GM18517 (cell line): ENCODE results near the gene CIDEB.
"Not testable (repeated sequence)": the region's sequence is repeated elsewhere in the genome, so short reads cannot be mapped to it uniquely, and the experiment has no call there.

Experiments
- ATAC-seq: cut with Tn5 transposase; IDR thresholded peaks from one replicate; pipeline ENCODE4 v1.9.1; 2021; ENCODE audit warnings: mild to moderate bottlenecking, moderate library complexity; ENCODE audit not compliant: unreplicated experiment

Gene CIDEB

GRCh38 chr14:24332268-24332993 is 24.7 kb upstream of the CIDEB start:
- ATAC-seq, result peak; percentile 75

- peak; percentile 8 for ATAC-seq
These were observed 24.0 kb upstream of the CIDEB start for GRCh38 chr14:24331731-24332267.

GRCh38 chr14:24330973-24331674 is 23.3 kb upstream of the CIDEB start:
- ATAC-seq, result no peak

GRCh38 chr14:24329736-24330135 is 22.0 kb upstream of the CIDEB start:
- ATAC-seq, result no peak

GRCh38 chr14:24329073-24329663 is 21.4 kb upstream of the CIDEB start:
- no peak for ATAC-seq

GRCh38 chr14:24327914-24328313 is 20.1 kb upstream of the CIDEB start:
- ATAC-seq, result not testable (repeated sequence)

- ATAC-seq, result no peak
These were observed 19.5 kb upstream of the CIDEB start for GRCh38 chr14:24327303-24327702.

GRCh38 chr14:24325963-24326362 is 18.2 kb upstream of the CIDEB start:
- no peak for ATAC-seq

- ATAC-seq, result no peak
These were observed 17.3 kb upstream of the CIDEB start for GRCh38 chr14:24325041-24325530.

GRCh38 chr14:24324024-24324423 is 16.2 kb upstream of the CIDEB start:
- no peak for ATAC-seq

GRCh38 chr14:24323341-24323740 is 15.6 kb upstream of the CIDEB start:
- no peak for ATAC-seq

GRCh38 chr14:24322672-24323071 is 14.9 kb upstream of the CIDEB start:
- ATAC-seq, result no peak

- no peak for ATAC-seq
These were observed 13.6 kb upstream of the CIDEB start for GRCh38 chr14:24321212-24321975.

GRCh38 chr14:24317141-24317928 is 9.6 kb upstream of the CIDEB start:
- no peak for ATAC-seq

GRCh38 chr14:24316597-24316950 is 8.8 kb upstream of the CIDEB start:
- no peak for ATAC-seq

GRCh38 chr14:24315807-24316596 is 8.2 kb upstream of the CIDEB start:
- no peak for ATAC-seq

GRCh38 chr14:24315243-24315806 is 7.5 kb upstream of the CIDEB start:
- no peak for ATAC-seq

GRCh38 chr14:24314377-24315193 is 6.8 kb upstream of the CIDEB start:
- ATAC-seq, result no peak
